Fibroblast of mammary gland (primary cell): Measurements from ENCODE around the gene STARD10.

Source experiments
- DNase-seq: peaks from one replicate; pipeline ENCODE4 v3.0.0-alpha.2; 2010; ENCODE audit warnings: low read depth
- H3K4me3 ChIP-seq: 2 replicates; pipeline ENCODE4 v1.5.1; 2011; ENCODE audit warnings: low read depth, mild to moderate bottlenecking, low read length, moderate library complexity; ENCODE audit not compliant: control insufficient read depth
- TF ChIP-seq, protein P1 (sequence below): conservative IDR thresholded peaks from 2 replicates; pipeline ENCODE4 v1.5.1; 2011; ENCODE audit warnings: low read depth, low read length, inconsistent platforms; ENCODE audit not compliant: control insufficient read depth, insufficient read depth

Gene STARD10

DNA sequence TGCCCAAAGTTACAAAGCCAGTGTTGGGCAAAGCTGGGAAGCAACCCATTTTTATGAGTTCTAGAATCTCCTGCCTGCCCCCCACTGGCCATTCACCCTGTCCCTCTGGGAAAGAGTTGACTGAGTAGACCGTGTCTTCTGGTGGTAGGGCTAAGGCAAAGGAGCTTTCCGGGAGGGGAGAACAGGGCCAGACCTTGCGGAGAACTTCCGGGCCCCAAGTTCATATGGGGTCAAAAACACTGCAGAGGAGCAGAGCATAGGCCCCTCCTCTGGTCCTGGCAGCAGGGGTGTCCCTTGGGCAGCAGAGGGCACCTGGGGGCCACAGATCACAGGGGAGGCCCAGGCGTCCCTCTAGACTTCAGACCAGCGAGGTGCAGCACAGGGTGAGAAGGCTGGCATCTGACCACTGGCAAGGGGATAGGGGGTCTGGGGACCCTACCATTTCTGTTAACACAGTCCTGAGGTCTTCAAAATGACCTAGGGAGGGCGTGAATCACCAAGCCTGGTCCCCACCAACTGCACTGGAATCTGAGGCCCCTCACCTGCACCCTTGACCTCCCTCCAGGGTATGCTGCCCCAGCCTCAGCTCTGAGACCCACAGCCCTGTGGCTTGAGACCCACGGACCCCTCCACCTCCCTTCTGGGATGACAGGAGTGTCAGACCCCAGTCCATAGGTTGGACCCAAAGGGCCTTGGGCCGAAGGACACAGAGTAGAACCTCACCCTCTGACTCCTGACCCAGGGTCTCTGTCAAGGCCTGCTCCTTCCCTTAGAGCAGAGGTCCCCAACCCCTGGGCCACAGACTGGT lies 40.3 kb downstream of the STARD10 start:
- H3K4me3 ChIP-seq = no peak overlapping the region
- TF ChIP-seq, protein P1, sequence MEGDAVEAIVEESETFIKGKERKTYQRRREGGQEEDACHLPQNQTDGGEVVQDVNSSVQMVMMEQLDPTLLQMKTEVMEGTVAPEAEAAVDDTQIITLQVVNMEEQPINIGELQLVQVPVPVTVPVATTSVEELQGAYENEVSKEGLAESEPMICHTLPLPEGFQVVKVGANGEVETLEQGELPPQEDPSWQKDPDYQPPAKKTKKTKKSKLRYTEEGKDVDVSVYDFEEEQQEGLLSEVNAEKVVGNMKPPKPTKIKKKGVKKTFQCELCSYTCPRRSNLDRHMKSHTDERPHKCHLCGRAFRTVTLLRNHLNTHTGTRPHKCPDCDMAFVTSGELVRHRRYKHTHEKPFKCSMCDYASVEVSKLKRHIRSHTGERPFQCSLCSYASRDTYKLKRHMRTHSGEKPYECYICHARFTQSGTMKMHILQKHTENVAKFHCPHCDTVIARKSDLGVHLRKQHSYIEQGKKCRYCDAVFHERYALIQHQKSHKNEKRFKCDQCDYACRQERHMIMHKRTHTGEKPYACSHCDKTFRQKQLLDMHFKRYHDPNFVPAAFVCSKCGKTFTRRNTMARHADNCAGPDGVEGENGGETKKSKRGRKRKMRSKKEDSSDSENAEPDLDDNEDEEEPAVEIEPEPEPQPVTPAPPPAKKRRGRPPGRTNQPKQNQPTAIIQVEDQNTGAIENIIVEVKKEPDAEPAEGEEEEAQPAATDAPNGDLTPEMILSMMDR = no peak
- DNase-seq = no peak

DNA sequence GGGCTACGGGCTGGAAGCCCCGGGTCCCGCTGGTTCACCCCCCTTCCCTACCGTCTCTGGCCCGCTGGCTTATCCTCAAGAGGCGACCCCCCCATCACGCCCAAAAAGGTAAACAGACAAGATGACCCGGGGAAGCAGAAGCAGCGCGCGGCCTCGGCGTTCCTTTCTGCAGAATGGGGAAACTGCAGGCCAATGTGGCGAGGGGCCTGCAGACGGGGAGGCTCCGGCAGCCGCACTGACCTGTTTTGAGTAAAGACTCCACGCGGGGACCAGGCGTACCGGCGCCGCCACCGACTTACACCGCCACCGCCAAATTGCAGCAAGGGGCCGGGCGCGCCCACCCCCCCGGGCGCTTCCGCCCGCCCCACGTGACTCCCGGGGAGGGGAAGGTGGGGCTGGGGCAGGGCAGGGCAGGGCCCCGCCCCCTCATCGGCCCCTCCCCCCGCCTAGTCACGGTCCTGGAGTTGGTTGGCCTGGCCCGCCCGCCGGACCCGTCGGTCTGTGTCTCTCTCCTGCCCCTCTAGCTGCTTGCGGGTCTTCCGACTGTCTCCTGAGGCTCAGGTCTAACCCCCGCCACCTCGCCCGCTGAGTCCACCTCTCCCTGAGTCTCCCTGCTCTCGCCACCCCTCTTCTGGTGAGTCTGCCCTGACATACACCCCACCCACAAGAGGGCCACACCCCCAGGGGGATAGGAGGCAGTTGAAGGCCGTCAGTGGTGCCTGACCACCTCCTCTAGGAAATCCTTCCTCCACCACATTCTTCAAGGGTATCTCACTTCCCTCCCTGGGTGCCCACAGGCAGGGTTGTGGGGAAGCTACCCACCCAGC lies 41.5 kb downstream of the STARD10 start, which contains the start of gene ARAP1:
TSS of gene ARAP1 (minus strand) at position 321 of the 827 bp plus-strand sequence. CDS start 25,280 bp downstream, outside the sequence.
- peak; percentile 39 for DNase-seq
- H3K4me3 ChIP-seq = peak within 1 kb of the TSS; percentile 77
- TF ChIP-seq, protein P1 = no peak

DNA sequence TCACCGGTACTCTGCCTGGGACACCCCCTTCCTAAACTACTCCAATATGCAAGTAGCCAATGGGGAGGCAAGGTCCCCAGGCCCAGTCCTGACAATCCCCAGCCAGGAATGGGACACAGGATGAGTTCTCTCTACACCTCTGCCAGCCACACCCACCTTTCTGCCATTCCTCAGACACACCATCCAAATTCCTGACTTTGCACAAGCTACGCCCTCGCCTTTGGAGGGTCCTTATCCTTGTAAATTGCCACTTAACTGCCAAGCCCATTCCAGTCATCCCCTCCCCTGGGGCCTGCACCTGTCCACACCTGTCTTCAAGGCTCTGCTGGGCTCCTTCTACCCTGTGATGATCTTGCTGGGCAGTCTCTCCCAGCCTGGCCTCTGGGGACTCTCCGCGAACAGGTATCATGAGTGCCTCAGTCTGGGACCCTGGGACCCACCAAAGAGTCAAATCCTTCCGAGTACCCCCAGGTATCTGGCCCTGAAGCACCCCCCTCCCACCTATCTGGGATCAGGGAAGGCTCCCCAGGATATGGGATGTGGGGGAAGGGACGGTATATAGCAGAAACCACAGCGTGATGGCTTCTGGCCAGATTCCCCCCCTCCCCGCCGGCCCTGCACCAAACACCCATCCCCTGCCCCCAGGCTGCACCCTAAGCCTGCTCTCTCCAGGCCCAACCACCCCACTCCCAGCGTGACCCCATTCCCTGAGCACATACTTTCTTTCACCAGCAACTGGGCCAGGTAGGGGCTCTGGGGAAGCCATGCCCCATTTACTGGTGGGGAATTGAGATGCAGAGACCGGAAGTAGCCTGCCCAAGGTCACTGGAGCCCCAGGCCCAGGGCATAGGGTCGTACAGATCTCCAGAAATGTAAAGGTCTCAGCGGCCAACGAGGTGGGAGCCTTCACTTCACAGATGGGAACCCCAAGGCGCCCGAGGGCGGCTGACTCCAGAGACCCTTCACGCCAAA lies 42.4 kb downstream of the STARD10 start:
- DNase-seq = no peak
- H3K4me3 ChIP-seq = peak overlapping the region; percentile 77
- TF ChIP-seq, protein P1 = no peak

DNA sequence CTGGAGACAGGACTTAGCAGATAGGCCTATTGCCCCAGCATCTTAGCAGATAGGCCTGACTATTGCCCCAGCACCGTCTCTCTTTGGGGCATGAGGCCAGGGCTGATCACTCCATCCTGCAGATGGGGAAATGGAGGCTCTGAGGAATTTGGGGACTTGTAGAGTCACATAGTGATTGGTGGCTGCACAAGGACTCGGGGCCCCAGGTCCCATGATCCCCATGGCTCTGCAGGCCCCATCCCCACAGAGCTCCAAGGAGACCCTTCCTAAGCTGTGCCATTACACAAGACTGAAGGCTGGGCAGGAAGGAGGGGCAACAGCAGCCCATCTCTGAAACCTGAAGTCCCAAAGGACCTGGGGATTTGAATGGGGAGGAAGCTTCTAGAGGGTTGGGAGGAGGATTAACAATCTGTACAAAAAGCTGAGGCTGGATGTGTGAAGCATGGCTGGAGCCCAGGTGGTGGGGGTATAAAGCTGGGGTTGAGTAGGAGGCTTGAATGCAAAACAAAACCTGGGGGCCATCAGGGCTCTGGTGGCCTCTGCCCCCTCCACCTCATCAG lies 43.2 kb downstream of the STARD10 start:
- H3K4me3 ChIP-seq = no peak overlapping the region
- TF ChIP-seq, protein P1 = no peak
- no peak for DNase-seq

DNA sequence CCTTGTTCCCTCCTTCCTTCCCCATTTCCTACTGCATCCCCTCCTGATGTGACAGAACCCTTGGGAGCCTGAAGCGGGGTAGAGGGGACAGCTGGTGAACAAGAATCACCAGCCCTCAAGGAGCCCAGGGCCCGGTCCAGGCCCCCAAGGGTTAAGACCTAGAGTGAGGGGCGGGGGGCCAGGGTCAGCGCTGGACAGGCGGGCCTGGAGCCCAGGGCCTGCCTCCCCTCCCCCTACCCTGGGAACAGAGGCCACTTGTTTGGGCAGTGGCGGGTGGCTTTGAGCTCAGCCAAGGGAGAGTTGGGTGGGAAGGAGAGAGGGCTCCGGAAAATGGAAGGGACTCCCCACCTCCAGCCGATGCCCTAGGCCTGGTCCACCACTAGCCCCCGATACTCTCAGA lies 43.8 kb downstream of the STARD10 start:
- TF ChIP-seq, protein P1 = no peak
- DNase-seq = no peak
- H3K4me3 ChIP-seq = no peak overlapping the region
